Stimulated activated CD4-positive, alpha-beta T cell treated with anti-CD3 and anti-CD28 coated beads, Interleukin-15, amount 100 ng/mL, for 1 hour (primary cell): ENCODE measurements around the gene P4HB.
"Not testable (repeated sequence)": the region's sequence is repeated elsewhere in the genome, so short reads cannot be mapped to it uniquely, and the experiment has no call there.

Source experiments
- DNase-seq, 2 donors: peaks; one replicate each; pipeline ENCODE4 v3.0.0-alpha.2; 2020; ENCODE audit warnings: low read depth in 1 of 2, low spot score in 1 of 2

The P4HB gene

GRCh38 chr17:81846743-81847689, 13.3 kb downstream of the P4HB start:
- no peak for DNase-seq

DNA sequence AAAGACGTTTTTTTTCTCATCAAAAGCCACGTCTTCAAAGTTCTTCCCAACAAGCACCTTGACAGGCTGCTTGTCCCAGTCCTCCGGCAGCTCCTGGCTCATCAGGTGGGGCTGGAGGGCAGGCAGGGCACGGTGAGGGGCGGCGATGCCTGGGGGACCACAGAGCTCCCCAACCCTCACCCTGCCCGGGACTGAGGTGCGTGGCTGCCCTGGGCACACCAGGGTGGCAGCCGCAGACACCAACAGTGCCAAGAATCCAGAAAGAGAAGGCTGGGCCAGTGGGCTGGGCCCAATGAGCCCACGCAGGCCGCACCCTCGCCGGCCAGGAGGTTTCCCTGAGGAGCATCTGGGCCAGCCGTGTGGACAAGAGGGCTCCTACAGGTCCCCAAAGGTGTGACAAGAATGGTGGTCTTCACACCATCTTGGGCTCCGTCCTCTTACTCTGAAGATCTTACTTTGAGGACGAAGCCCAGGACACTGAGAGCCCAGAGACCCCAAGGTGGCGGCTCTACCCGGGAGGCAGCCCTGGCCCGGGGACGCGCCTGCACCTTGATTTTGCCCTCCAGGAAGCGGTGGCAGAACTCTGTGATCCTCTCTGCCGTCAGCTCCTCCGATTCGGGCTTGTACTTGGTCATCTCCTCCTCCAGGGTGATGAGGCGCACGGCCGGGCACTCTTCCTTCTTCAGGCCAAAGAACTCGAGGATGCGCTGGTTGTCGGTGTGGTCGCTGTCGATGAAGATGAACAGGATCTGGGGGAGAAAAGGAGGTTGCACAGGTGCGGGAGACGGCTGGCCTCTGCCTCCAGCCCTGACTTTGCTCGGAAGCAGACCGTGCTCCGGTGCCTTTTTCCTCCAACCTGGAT, 14.2 kb downstream of the P4HB start:
- DNase-seq: no peak

DNA sequence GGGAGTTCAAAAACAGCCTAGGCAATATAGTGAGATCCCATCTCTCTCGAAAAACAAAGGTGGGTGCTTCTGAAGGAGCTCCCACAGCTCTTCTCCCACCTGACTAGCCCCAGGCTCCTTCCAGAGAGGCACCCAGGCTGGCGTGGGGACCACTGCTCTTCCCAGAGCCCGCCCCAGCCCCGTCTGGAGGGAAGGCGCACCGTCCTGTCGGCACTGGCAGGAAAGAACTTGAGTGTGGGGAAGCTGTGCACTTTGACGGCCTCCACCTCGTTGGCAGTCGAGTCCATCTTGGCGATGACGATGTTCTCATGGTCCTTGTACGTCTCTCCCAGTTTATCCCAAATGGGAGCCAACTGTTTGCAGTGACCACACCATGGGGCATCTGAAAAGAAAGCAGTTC, 15.0 kb downstream of the P4HB start:
- DNase-seq: no peak

- no peak for DNase-seq
These were observed 15.4 kb downstream of the P4HB start for GRCh38 chr17:81844887-81845286.

- no peak for DNase-seq
These were observed 15.9 kb downstream of the P4HB start for GRCh38 chr17:81844327-81844851.

- no peak for DNase-seq
These were observed 16.5 kb downstream of the P4HB start for GRCh38 chr17:81843713-81844326.

DNA sequence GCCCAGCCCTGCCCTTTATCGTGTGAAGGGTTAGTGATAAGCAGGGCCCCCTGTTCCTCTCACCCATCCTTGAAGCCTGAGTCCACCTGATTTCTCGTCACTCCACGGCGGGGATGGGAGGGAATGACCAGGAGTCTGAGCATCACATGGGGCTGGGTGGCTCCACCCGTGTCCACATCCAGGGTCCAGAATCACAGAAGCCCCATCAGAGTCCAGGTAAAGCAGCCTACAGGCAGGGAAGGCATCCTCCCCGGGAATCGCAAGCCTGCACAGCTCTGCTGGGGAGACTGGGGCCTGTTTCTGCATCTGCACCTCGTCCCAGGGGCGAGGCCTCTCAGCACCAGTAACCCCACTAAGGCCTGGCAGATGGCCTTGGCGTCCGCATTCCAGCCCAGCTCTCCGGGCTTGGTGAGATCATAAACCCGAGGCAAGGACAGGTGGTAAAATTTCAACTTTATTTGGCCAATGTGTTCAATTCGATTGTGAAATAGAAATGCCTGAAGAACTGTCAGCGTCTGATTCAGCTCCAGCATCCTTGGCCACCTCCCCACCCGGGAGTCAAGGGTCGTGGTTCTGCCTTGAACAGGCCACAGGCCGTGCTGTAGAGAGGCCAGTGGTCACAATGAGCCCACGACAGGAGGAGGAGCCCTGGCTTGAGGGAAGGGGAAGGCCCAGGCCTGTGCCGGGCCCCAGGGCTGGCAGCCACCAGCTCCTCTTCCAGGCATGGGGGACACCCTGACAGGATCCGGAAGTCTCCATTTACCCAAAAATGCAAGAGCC, 17.4 kb downstream of the P4HB start:
- DNase-seq: no peak

DNA sequence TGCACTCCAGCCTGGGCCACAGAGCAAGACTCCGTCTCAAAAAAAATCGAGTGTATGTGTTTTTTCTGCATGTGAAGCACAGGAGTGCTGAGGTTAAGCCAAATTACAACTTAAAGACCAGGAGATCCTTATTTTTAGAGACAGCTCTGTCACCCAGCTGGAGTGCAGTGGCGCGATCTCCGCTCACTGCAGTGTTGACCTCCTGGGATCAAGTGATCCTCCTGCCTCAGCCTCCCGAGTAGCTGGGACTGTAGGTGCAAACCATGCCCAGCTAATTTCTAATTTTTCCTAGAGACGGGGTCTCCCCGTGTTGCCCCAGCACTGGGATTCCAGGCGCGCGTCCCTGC, 18.0 kb downstream of the P4HB start:
- DNase-seq: no peak

- DNase-seq: no peak
These were observed 18.5 kb downstream of the P4HB start for GRCh38 chr17:81841866-81842265.

GRCh38 chr17:81840826-81841778, 19.2 kb downstream of the P4HB start:
- DNase-seq: no peak

- not testable (repeated sequence) for DNase-seq
These were observed 20.3 kb downstream of the P4HB start for GRCh38 chr17:81840059-81840458.

GRCh38 chr17:81839301-81839700, 21.0 kb downstream of the P4HB start:
- no peak for DNase-seq

DNA sequence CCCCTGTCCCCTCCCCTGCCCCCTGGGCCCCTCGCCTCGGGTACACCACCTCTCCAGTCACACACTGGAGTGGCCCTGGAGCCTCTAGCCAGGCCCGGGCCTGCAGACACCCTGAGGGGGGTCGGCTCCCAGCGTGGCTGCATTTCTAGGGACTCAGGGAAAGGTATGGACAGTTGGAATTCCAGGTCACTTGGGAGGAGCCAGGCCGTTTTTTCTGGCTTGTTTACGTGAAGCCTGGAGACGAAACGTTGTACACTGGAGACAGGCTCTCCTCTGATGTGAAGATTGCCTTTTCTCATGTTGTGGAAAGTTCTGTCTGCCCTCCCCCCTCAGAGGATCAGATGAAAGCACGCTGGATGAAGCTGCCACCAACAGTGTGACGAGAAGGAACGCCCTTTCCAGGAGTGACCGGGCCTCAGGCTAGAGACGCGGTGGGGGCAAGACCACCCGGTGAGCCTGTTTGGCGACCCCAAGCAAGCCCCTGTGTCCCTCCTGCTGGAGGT, 21.5 kb downstream of the P4HB start:
- DNase-seq: no peak

GRCh38 chr17:81837641-81838040, 22.7 kb downstream of the P4HB start:
- no peak for DNase-seq

DNA sequence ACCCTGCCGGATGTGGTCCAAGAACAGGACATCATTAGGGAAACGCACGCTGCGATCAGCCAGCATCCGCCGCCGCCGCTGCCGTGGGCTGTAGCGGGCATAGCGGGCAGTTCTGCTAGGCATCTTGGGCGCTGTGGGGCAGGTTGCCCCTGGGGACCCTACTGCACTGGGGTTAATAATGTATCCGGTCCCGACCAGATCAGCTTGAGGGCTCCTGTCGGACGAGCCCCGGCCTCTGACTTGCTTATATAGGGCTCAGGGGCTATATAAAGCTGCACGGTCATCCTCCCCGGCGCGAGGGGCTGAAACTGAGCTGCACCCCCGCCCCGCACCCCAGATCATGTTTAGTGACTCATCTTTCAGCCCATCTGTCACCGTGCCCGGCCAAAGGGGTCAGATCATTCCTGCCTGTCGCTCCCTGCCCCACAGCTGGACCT, 25.5 kb downstream of the P4HB start, which contains the start of gene PPP1R27:
TSS of gene PPP1R27 (minus strand) at position 220 of the 437 bp plus-strand sequence. CDS start at position 123, 97 bp downstream.
- DNase-seq: no peak

DNA sequence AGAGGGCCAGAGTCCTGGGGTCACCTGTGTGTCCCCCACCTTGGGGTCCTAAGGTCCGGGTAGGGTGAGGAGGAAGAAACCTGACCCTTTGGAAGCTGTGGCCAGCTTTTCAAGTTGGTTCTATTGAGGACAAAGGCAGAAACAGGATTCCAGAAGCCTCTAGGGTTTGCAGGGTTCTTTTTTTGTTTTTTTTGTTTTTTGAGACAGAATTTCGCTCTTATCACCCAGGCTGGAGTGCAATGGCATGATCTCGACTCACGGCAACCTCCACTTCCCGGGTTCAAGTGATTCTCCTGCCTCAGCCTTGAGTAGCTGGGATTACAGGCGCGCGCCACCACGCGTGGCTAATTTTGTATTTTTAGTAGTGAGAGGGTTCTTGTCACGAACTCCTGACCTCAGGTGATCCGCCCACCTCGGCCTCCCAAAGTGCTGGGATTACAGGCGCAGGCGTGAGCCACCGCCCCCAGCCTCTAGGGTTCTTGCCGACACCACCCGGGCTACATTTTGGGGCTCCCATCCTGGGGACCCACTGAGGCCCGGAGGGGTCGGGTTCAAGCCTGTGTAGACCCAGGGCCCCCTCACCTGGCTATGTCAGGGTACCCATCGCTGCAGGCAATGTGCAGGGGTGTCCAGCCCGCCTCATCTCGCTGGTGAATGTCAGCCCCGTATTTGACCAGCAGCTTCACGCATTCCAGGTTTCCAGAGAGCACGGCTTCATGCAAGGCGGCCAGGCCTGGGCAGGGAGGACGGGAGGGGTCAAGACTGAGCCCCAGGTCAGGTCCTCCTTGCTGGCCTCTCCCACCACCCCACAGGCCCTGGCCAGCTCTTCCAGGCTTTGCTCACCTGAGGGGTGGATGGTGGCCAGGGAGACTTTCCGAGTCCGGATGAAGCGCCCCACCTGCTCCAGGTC, 26.2 kb downstream of the P4HB start:
- DNase-seq: no peak

DNA sequence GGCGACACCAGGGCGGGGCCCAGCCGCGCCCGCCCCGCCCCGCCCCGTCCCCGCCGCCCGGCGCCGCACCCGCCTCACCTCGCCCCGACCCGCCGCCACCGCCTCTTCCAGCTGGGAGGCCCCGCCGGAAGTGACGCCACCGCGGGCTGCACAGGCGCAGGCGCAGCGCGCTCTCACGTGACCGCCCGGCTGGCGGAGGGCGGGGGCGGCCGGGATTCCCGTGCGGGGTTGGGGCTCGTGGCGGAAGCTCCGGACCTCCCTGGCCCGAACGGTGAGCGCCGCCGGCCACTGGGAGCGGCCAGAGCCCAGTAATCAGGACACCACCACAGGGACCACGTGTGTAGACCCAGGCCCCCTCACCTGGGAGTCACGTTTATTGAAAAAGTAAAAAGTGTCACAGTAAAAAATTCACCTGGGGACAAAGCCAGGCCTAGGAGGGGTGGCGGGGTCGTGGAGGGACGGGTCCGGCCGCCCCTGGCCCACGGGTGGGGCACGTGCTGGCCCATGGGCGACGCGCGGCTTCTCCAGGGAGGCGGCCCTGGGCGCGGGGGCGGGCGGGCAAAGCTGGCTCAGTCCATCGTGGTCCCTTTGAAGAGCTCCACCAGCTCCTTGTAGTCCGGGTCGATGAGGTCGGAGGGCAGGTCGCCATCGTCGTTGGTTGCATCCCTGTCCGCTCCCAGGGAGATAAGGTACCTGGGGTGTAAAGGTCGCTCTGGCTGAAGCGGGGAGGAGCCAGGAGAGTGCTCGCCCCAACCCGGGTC, 27.0 kb downstream of the P4HB start, which contains the start of gene MCRIP1:
TSS of gene MCRIP1 (minus strand) at position 132 of the 761 bp plus-strand sequence. CDS start 8,785 bp downstream, outside the sequence.
- peak; percentile 87 to 94 for DNase-seq
